Lower lobe of right lung (tissue), 2 donors: ENCODE data around the gene TMEM139. TPM values are rescaled to one million over a fixed set of nuclear protein-coding genes. Genes with fewer than 3 reads are reported as not detected.

Source experiments
- ATAC-seq, 2 donors: fragments of 200-7000 bp; cut with Tn5 transposase; one replicate each; pipeline ENCODE4 v1.9.1; 2020 to 2022; ENCODE audit warnings: mild to moderate bottlenecking in 2 of 2, moderate library complexity in 2 of 2
- DNase-seq: peaks from one replicate; pipeline ENCODE4 v3.0.0-alpha.2; 2020
- H3K27ac ChIP-seq: fragments of 200-600 bp; one replicate; pipeline ENCODE4 v1.8.0; 2022
- H3K27me3 ChIP-seq: fragments of 200-600 bp; one replicate; pipeline ENCODE4 v1.8.0; 2022; ENCODE audit warnings: low read depth
- H3K36me3 ChIP-seq: fragments of 200-600 bp; one replicate; pipeline ENCODE4 v1.8.0; 2022; ENCODE audit warnings: mild to moderate bottlenecking
- H3K4me1 ChIP-seq: fragments of 200-600 bp; one replicate; pipeline ENCODE4 v1.8.0; 2022
- H3K4me3 ChIP-seq: fragments of 200-600 bp; one replicate; pipeline ENCODE4 v1.8.0; 2022; ENCODE audit warnings: mild to moderate bottlenecking
- H3K9me3 ChIP-seq: fragments of 200-600 bp; one replicate; pipeline ENCODE4 v1.8.0; 2022
- intact Hi-C: fragments of 100-400 bp; cut with DNase I; formaldehyde crosslinking; loops from one replicate; pipeline ENCODE4 v1.11.0; 2022
- total RNA-seq: library from RNA; stranded (reverse); fragmentation: NEBNext Ultra II Directional; extraction: Animal tissue kit (Norgen Biotek cat#: 25700); gene quantifications from one replicate; pipeline ENCODE4 v1.2.1, GENCODE V29; 2021
- TF ChIP-seq, protein P1 (sequence below): fragments of 200-600 bp; IDR thresholded peaks from one replicate; pipeline ENCODE4 v1.8.0; 2022; ENCODE audit warnings: antibody characterized with exemption, mild to moderate bottlenecking
- donor health status: DM: no; HTN: yes; CAD: no; lungs with severe emphysema.

TMEM139 gene
- total RNA-seq, 1 donor from 2014 or later: 25.9 TPM

DNA sequence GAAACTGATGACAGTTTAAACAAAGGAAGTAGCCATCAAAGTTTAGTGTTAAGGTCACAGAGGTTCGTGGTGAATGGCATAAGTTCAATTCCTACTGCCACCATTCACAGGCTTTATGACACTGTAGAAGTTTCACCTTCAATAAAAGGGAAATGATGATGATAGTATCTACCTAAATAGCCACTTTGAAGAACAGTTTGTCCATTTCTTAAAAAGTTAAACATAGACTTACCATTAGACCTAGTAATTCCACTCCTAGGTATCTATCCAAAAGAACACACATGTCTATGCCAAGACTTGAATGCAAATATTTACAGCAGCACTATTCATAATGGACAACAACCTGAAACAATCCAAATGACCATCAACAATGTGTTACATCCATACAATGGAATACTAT lies 40.4 kb upstream of the TMEM139 start:
- intact Hi-C loops: loop anchor here (5.0 to 10.0 kb wide), 2 partner anchors 63 to 170 kb away; no protein-coding TSS in a partner anchor
- ATAC-seq (no peak), DNase-seq (no peak)
- H3K36me3 ChIP-seq: no peaks in the 10 kb centered on the region
- no peak overlapping the region for H3K4me3 ChIP-seq
- no peaks in the 10 kb centered on the region for H3K9me3 ChIP-seq
- H3K27ac ChIP-seq: no peak overlapping the region
- H3K27me3 ChIP-seq: no peaks in the 10 kb centered on the region
- TF ChIP-seq, protein P1, sequence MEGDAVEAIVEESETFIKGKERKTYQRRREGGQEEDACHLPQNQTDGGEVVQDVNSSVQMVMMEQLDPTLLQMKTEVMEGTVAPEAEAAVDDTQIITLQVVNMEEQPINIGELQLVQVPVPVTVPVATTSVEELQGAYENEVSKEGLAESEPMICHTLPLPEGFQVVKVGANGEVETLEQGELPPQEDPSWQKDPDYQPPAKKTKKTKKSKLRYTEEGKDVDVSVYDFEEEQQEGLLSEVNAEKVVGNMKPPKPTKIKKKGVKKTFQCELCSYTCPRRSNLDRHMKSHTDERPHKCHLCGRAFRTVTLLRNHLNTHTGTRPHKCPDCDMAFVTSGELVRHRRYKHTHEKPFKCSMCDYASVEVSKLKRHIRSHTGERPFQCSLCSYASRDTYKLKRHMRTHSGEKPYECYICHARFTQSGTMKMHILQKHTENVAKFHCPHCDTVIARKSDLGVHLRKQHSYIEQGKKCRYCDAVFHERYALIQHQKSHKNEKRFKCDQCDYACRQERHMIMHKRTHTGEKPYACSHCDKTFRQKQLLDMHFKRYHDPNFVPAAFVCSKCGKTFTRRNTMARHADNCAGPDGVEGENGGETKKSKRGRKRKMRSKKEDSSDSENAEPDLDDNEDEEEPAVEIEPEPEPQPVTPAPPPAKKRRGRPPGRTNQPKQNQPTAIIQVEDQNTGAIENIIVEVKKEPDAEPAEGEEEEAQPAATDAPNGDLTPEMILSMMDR: no peak
- no peaks in the 10 kb centered on the region for H3K4me1 ChIP-seq

DNA sequence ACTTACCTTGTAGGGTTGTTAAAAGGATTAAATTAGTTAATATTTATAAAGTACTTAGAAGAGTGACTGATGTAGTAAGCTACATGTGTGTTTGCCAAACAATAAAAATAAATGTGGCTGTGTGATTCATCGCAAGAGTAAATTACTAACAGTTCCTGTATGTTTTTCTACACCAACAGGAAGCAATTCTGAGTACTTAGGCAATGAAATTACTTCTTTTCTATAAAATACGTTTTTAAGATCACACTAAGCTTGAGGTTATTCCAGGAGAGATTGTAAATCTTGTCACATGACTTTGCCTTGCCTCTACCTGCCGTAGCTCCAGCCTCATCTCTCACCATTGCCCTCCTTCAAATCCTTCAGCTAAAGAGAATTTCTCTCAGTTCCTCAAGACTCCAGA lies 39.6 kb upstream of the TMEM139 start:
- Histone ChIP-seq H3K9me3 (no peaks in the 10 kb centered on the region), H3K27me3 (no peaks in the 10 kb centered on the region), H3K36me3 (no peaks in the 10 kb centered on the region), H3K27ac (no peak overlapping the region), H3K4me1 (no peaks in the 10 kb centered on the region), H3K4me3 (no peak overlapping the region)
- DNase-seq: no peak
- TF ChIP-seq, protein P1: no peak
- ATAC-seq: no peak
- intact Hi-C loops: loop anchor here (10.0 kb wide), 1 partner anchor 170 kb away; no protein-coding TSS in a partner anchor

- no peak overlapping the region for H3K27ac ChIP-seq
- DNase-seq: no peak
- H3K9me3 ChIP-seq: no peaks in the 10 kb centered on the region
- intact Hi-C loops: loop anchor here (10.0 kb wide), 1 partner anchor 167 kb away; no protein-coding TSS in a partner anchor
- no peaks in the 10 kb centered on the region for H3K27me3 ChIP-seq
- TF ChIP-seq, protein P1: no peak
- H3K4me3 ChIP-seq: no peak overlapping the region
- no peak for ATAC-seq
- no peaks in the 10 kb centered on the region for H3K36me3 ChIP-seq
- no peaks in the 10 kb centered on the region for H3K4me1 ChIP-seq
Observed at GRCh38 chr7:143247372-143247771, 37.4 kb upstream of the TMEM139 start.

DNA sequence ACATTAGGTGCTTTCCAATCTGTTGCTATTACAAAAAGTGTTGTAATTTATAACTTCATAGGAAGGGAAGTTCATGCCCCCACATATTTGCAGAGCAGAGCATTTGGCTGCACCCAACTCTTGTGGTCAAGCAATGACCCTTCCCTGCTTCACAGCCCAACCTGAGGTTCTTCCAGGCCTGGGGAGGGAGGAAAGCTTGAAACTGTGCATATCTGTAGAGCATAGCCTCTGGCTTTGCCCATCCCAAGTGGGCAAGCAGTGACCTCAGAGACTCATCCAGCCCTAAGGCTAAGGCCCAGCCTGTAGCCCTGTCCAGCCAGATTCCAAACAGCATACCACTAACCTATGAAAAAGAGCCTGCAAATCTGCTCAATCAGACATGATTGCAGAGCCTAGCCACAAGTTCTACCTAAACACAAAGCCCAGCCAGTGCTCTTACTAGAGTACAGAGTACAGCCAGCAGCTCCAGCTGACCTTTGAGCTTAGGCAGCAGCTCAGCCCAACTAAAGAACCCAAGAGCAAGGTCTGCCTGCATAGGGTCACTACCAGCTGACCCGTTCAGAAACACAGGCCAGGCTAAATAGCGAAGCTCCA lies 35.9 kb upstream of the TMEM139 start:
- H3K36me3 ChIP-seq: no peaks in the 10 kb centered on the region
- DNase-seq (no peak), ATAC-seq (no peak)
- H3K27ac ChIP-seq: no peak overlapping the region
- no peaks in the 10 kb centered on the region for H3K27me3 ChIP-seq
- H3K9me3 ChIP-seq: no peaks in the 10 kb centered on the region
- TF ChIP-seq, protein P1: no peak
- intact Hi-C loops: loop anchor here (10.0 kb wide), 1 partner anchor 166 kb away; no protein-coding TSS in a partner anchor
- H3K4me1 ChIP-seq: no peaks in the 10 kb centered on the region
- no peak overlapping the region for H3K4me3 ChIP-seq

GRCh38 chr7:143250199-143250598 lies 34.6 kb upstream of the TMEM139 start:
- no peaks in the 10 kb centered on the region for H3K36me3 ChIP-seq
- no peak overlapping the region for H3K27ac ChIP-seq
- DNase-seq (no peak), ATAC-seq (no peak)
- H3K4me3 ChIP-seq: no peak overlapping the region
- TF ChIP-seq, protein P1: no peak
- no peaks in the 10 kb centered on the region for H3K9me3 ChIP-seq
- H3K27me3 ChIP-seq: no peaks in the 10 kb centered on the region
- intact Hi-C loops: no loop called here
- H3K4me1 ChIP-seq: no peaks in the 10 kb centered on the region
